Measurements from ENCODE around the gene GCLC. TPM values are rescaled to one million over a fixed set of nuclear protein-coding genes. Genes with fewer than 3 reads are reported as not detected.

Gene GCLC
- total RNA-seq, 1 experiment from 2014 or later, result 37.2 TPM

GRCh38 chr6:53544217-53544469, 758 bp downstream of the GCLC start:
- H3K4me1 ChIP-seq (ENCODE audit: control insufficient read depth, insufficient read depth, low read length), result peaks cover 16% of the 10 kb centered on the region
- POLR2A ChIA-PET, result no interaction called here
- no peaks in the 10 kb centered on the region for H3K27me3 ChIP-seq (ENCODE audit: control insufficient read depth, insufficient read depth, low read length)
- H3K4me3 ChIP-seq (ENCODE audit: low read depth in 2 of 2, low read length in 2 of 2), result peak overlapping the region; percentile 67 to 91
- H3K27ac ChIP-seq (ENCODE audit: low read length), result peak overlapping the region; percentile 30
- intact Hi-C loops (cut with micrococcal nuclease; ENCODE audit: unreplicated experiment), result loop anchor here (2.0 kb wide), 1 partner anchor 107 kb away; no protein-coding TSS in a partner anchor
- CTCF ChIA-PET, result no interaction called here
- no peak for ATAC-seq
- no peaks in the 10 kb centered on the region; the same call in 1 of the 2 replicates for H3K36me3 ChIP-seq (ENCODE audit: control insufficient read depth, insufficient read depth, low read length)
- no peak for DNase-seq (ENCODE audit: low read depth, low spot score)
- no peaks in the 10 kb centered on the region for H3K9me3 ChIP-seq (ENCODE audit: control insufficient read depth, insufficient read depth, low read depth, low read length)
- in situ Hi-C loops (cut with HindIII; ENCODE audit: low pct_unique_long_range_greater_than_20kb, low sequenced_read_pairs), result no loop called here
- no peak for TF ChIP-seq SIN3A (IDR thresholded peaks at IDR 0.05; ENCODE audit: borderline replicate concordance, insufficient read depth, low read depth, low read length)
- TF ChIP-seq CTCF (IDR thresholded peaks at IDR 0.05), result no peak
- no peak for TF ChIP-seq TCF7L2 (IDR thresholded peaks at IDR 0.05; ENCODE audit: low read depth, low read length)
- TF ChIP-seq REST (IDR thresholded peaks at IDR 0.05; ENCODE audit: insufficient read depth in 1 of 2, low read depth in 2 of 2, low read length in 1 of 2), result no peak
- no peak for TF ChIP-seq POLR2AphosphoS5 (IDR thresholded peaks at IDR 0.05; ENCODE audit: low read depth, low read length)
- BruUV-seq (replicated peaks), result no TSS peak

GRCh38 chr6:53543359-53544216, 1.3 kb downstream of the GCLC start:
- no peak for TF ChIP-seq REST (IDR thresholded peaks at IDR 0.05; ENCODE audit: insufficient read depth in 1 of 2, low read depth in 2 of 2, low read length in 1 of 2)
- no peak for TF ChIP-seq SIN3A (IDR thresholded peaks at IDR 0.05; ENCODE audit: borderline replicate concordance, insufficient read depth, low read depth, low read length)
- TF ChIP-seq CTCF (IDR thresholded peaks at IDR 0.05), result no peak
- TF ChIP-seq TCF7L2 (IDR thresholded peaks at IDR 0.05; ENCODE audit: low read depth, low read length), result no peak
- no peak for TF ChIP-seq POLR2AphosphoS5 (IDR thresholded peaks at IDR 0.05; ENCODE audit: low read depth, low read length)
- TSS peak; percentile 66 for BruUV-seq (replicated peaks)
- Histone ChIP-seq H3K4me1 (ENCODE audit: control insufficient read depth, insufficient read depth, low read length) (peaks cover 15% of the 10 kb centered on the region), H3K27ac (ENCODE audit: low read length) (peak overlapping the region; percentile 30), H3K9me3 (ENCODE audit: control insufficient read depth, insufficient read depth, low read depth, low read length) (no peaks in the 10 kb centered on the region), H3K27me3 (ENCODE audit: control insufficient read depth, insufficient read depth, low read length) (no peaks in the 10 kb centered on the region), H3K36me3 (ENCODE audit: control insufficient read depth, insufficient read depth, low read length) (no peaks in the 10 kb centered on the region; the same call in 1 of the 2 replicates), H3K4me3 (ENCODE audit: low read depth in 2 of 2, low read length in 2 of 2) (peak overlapping the region; percentile 67 to 91)
- intact Hi-C loops (cut with micrococcal nuclease; ENCODE audit: unreplicated experiment), result loop anchor here (2.0 kb wide), 1 partner anchor 107 kb away; no protein-coding TSS in a partner anchor
- ChIA-PET CTCF (no interaction called here), POLR2A (no interaction called here)
- in situ Hi-C loops (cut with HindIII; ENCODE audit: low pct_unique_long_range_greater_than_20kb, low sequenced_read_pairs), result no loop called here
- ATAC-seq (no peak), DNase-seq (ENCODE audit: low read depth, low spot score) (no peak)

Measured in Panc1 (cell line).